Prostate gland (tissue), 2 donors: Measurements from ENCODE around the gene MYBBP1A. TPM values are rescaled to one million over a fixed set of nuclear protein-coding genes. Genes with fewer than 3 reads are reported as not detected.

ENCODE experiments used
- DNase-seq: peaks from one replicate; pipeline ENCODE4 v3.0.0-alpha.2; 2019; ENCODE audit warnings: low spot score
- H3K27ac ChIP-seq, 2 donors: fragments of 200-600 bp; sonication (generic); 2 replicates each; pipeline ENCODE4 v1.5.1; 2017 to 2019
- H3K27me3 ChIP-seq: fragments of 200-600 bp; sonication (generic); replicated peaks from 2 replicates; pipeline ENCODE4 v1.5.1; 2019; ENCODE audit not compliant: insufficient read depth
- H3K36me3 ChIP-seq, 2 donors: fragments of 200-600 bp; sonication (generic); 1 replicate in 1 of 2; 2 replicates in 1 of 2; pipeline versions ENCODE4 v1.5.1 to v1.8.1; 2017 to 2019
- H3K4me1 ChIP-seq: fragments of 200-600 bp; sonication (generic); replicated peaks from 2 replicates; pipeline ENCODE4 v1.5.1; 2019
- H3K4me3 ChIP-seq, 2 donors: fragments of 200-600 bp; sonication (generic); 2 replicates each; pipeline ENCODE4 v1.5.1; 2017 to 2019
- H3K9me3 ChIP-seq: fragments of 200-600 bp; sonication (generic); 2 replicates; pipeline ENCODE4 v1.5.1; 2017
- CTCF ChIP-seq, 4 experiments: fragments of 200-600 bp in 2 of 4; fragments of 450-650 bp in 2 of 4; sonication (generic) in 2 of 4; IDR thresholded peaks; 1 replicate in 3 of 4; 2 replicates in 1 of 4; pipeline ENCODE4 v1.5.1; 2016 to 2019; ENCODE audit warnings: antibody characterized with exemption in 4 of 4, mild to moderate bottlenecking in 2 of 4, moderate library complexity in 2 of 4
- POLR2A ChIP-seq: fragments of 450-650 bp; IDR thresholded peaks from one replicate; pipeline ENCODE4 v1.6.1; 2016; ENCODE audit warnings: antibody characterized with exemption, mild to moderate bottlenecking
- POLR2AphosphoS5 ChIP-seq: sonication (generic); formaldehyde crosslinking; IDR thresholded peaks from one replicate; pipeline ENCODE4 v1.6.1; 2017; ENCODE audit warnings: antibody characterized with exemption
- WGBS: methylation state at CpG from one replicate; pipeline ENCODE4 v1.1.5; 2018; 5-methylcytosine and 5-hydroxymethylcytosine counted together
- intact Hi-C: fragments of 100-400 bp; cut with DNase I; formaldehyde crosslinking; loops from one replicate; pipeline ENCODE4 v1.14.2; 2022
- total RNA-seq, 2 donors: library from RNA; depleted of rRNA; stranded (reverse); fragments of >200 nt; gene quantifications; one replicate each; pipeline ENCODE4 v1.1.0, GENCODE V29; 2016

The MYBBP1A gene
- total RNA-seq, 2 donors from 2014 or later = 44.4 to 71.2 TPM

- intact Hi-C loops = no loop called here
Measured at GRCh38 chr17:4576161-4576558, 21.0 kb upstream of the MYBBP1A start.

GRCh38 chr17:4574448-4575045, 19.4 kb upstream of the MYBBP1A start:
- intact Hi-C loops = no loop called here
- WGBS = 94% methylated on average over 9 of the region's 9 CpGs
- H3K4me3 ChIP-seq = no peak overlapping the region
- TF ChIP-seq CTCF (IDR thresholded peaks at IDR 0.05) (no peak), POLR2AphosphoS5 (no peak), POLR2A (no peak)
- H3K9me3 ChIP-seq = no peaks in the 10 kb centered on the region
- DNase-seq = no peak
- H3K27ac ChIP-seq = no peak overlapping the region
- no peaks in the 10 kb centered on the region for H3K27me3 ChIP-seq
- no peaks in the 10 kb centered on the region for H3K4me1 ChIP-seq
- no peaks in the 10 kb centered on the region for H3K36me3 ChIP-seq

More at GRCh38 chr17:4576161-4576558, 21.0 kb upstream of the MYBBP1A start:
- Histone ChIP-seq H3K36me3 (no peaks in the 10 kb centered on the region), H3K4me3 (no peak overlapping the region), H3K27me3 (no peaks in the 10 kb centered on the region), H3K27ac (no peak overlapping the region), H3K4me1 (no peaks in the 10 kb centered on the region), H3K9me3 (no peaks in the 10 kb centered on the region)
- no peak for TF ChIP-seq POLR2A
- no peak for TF ChIP-seq POLR2AphosphoS5
- TF ChIP-seq CTCF (IDR thresholded peaks at IDR 0.05) = no peak
- 78% methylated on average over 6 of the region's 6 CpGs for WGBS
- DNase-seq = no peak

- intact Hi-C loops = no loop called here
- H3K27me3 ChIP-seq = no peaks in the 10 kb centered on the region
- H3K36me3 ChIP-seq = no peaks in the 10 kb centered on the region
- no peak overlapping the region for H3K27ac ChIP-seq
- H3K4me3 ChIP-seq = no peak overlapping the region
- no peak for DNase-seq
- no peaks in the 10 kb centered on the region for H3K9me3 ChIP-seq
- H3K4me1 ChIP-seq = no peaks in the 10 kb centered on the region
- WGBS = 57% methylated on average over 7 of the region's 7 CpGs
- no peak for TF ChIP-seq POLR2A
- TF ChIP-seq POLR2AphosphoS5 = no peak
- no peak for TF ChIP-seq CTCF (IDR thresholded peaks at IDR 0.05)
Measured at GRCh38 chr17:4573669-4574068, 18.5 kb upstream of the MYBBP1A start.

- no peak for TF ChIP-seq POLR2A
- TF ChIP-seq POLR2AphosphoS5 = no peak
- TF ChIP-seq CTCF (IDR thresholded peaks at IDR 0.05) = no peak
- no peak overlapping the region for H3K4me3 ChIP-seq
- H3K4me1 ChIP-seq = no peaks in the 10 kb centered on the region
- intact Hi-C loops = no loop called here
- H3K27me3 ChIP-seq = no peaks in the 10 kb centered on the region
- H3K9me3 ChIP-seq = no peaks in the 10 kb centered on the region
- WGBS = 76% methylated on average over 4 of the region's 4 CpGs
- H3K36me3 ChIP-seq = no peaks in the 10 kb centered on the region
- no peak overlapping the region for H3K27ac ChIP-seq
- DNase-seq = no peak
Measured at GRCh38 chr17:4573115-4573514, 17.9 kb upstream of the MYBBP1A start.

- Histone ChIP-seq H3K9me3 (no peaks in the 10 kb centered on the region), H3K4me3 (no peak overlapping the region), H3K36me3 (no peaks in the 10 kb centered on the region), H3K4me1 (no peaks in the 10 kb centered on the region), H3K27me3 (no peaks in the 10 kb centered on the region), H3K27ac (no peak overlapping the region)
- intact Hi-C loops = no loop called here
- no peak for TF ChIP-seq POLR2AphosphoS5
- no peak for TF ChIP-seq CTCF (IDR thresholded peaks at IDR 0.05)
- TF ChIP-seq POLR2A = no peak
- WGBS = 69% methylated on average over 9 of the region's 9 CpGs
- DNase-seq = no peak
Measured at GRCh38 chr17:4572131-4572530, 16.9 kb upstream of the MYBBP1A start.
